ENCODE results near the gene IL11.
A peak's percentile ranks its signal among the peaks of the same experiment; 100 is the strongest.

Gene IL11

DNA sequence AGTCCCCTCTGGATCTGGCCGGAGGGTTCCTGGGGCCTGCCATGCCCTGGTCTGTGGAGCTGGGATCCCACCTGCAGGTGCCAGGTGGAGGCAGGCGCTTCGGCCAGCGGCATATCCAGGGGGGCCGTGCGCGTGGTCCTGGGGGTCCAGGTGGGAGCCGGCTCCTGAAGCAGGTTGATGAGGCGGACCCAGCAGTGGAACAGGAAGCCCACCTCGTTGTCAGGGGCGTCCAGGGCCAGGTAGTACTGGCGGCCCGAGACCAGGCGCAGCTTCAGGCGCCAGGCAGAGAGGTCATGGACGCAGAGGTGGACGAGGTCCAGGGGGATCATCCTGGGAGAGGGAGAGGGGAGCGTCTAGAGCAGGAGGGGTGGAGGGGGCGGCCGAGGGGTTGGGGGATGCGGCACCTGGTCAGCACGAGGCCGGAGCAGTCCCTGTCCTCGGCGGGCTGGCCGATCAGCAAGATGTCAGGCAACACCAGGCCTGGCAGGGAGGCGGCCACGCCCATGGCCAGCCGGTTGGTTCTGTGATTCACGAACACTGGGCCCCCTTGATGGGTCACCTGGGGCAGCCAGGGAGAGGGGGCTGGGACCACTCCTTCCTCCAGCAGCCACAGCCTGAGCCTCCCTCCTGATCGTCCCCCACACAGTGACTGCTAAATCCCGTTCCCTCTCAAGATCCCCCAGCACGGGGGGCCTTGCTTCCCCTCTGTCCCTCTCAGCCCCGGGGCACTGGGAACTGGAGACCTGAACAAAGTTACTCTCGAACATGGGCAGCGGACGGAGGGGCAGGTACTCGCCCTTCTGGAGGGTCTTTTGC is 7.9 kb downstream of the IL11 start:
- no peaks in the 10 kb centered on the region for H3K4me1 ChIP-seq (ENCODE audit: control insufficient read depth, insufficient read depth, low read length, poor library complexity, severe bottlenecking)

DNA sequence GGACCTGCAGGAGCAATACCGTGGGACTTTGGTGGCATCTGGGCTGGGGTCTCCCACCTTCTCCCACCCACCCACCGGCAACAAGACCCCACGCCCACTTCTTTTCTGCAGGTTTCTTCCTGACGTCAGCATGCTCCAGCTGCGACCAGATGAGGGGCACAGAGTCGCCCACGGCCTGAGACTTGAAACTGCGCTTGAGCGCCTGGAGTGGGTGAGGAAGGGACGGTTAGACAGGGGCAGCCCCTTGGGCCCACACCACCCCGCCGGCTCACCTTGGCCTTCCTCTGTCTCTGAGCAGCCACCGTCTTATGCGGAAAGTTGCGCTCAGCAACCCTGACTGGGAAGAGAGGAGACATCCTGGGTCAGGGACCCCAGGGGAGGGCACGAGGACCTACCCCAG is 9.4 kb downstream of the IL11 start:
- Histone ChIP-seq H3K27ac (ENCODE audit: insufficient read depth, low read length, poor library complexity, severe bottlenecking) (no peak overlapping the region), H3K27me3 (replicated peaks; ENCODE audit: control insufficient read depth, insufficient read depth, low read length, poor library complexity, severe bottlenecking) (no peaks in the 10 kb centered on the region), H3K9me3 (ENCODE audit: control insufficient read depth, low read length) (no peaks in the 10 kb centered on the region), H3K4me1 (ENCODE audit: control insufficient read depth, insufficient read depth, low read length, poor library complexity, severe bottlenecking) (no peaks in the 10 kb centered on the region), H3K4me3 (ENCODE audit: insufficient read depth, low read depth, low read length, poor library complexity, severe bottlenecking) (no peak overlapping the region), H3K36me3 (ENCODE audit: control insufficient read depth, insufficient read depth, low read length) (no peaks in the 10 kb centered on the region)
- no peak for DNase-seq

More for the DNA sequence above, 7.9 kb downstream of the IL11 start:
- H3K9me3 ChIP-seq (ENCODE audit: control insufficient read depth, low read length) = no peaks in the 10 kb centered on the region
- no peak overlapping the region for H3K27ac ChIP-seq (ENCODE audit: insufficient read depth, low read length, poor library complexity, severe bottlenecking)
- H3K4me3 ChIP-seq (ENCODE audit: insufficient read depth, low read depth, low read length, poor library complexity, severe bottlenecking) = no peak overlapping the region
- H3K27me3 ChIP-seq (replicated peaks; ENCODE audit: control insufficient read depth, insufficient read depth, low read length, poor library complexity, severe bottlenecking) = no peaks in the 10 kb centered on the region
- DNase-seq = no peak
- H3K36me3 ChIP-seq (ENCODE audit: control insufficient read depth, insufficient read depth, low read length) = no peaks in the 10 kb centered on the region

DNA sequence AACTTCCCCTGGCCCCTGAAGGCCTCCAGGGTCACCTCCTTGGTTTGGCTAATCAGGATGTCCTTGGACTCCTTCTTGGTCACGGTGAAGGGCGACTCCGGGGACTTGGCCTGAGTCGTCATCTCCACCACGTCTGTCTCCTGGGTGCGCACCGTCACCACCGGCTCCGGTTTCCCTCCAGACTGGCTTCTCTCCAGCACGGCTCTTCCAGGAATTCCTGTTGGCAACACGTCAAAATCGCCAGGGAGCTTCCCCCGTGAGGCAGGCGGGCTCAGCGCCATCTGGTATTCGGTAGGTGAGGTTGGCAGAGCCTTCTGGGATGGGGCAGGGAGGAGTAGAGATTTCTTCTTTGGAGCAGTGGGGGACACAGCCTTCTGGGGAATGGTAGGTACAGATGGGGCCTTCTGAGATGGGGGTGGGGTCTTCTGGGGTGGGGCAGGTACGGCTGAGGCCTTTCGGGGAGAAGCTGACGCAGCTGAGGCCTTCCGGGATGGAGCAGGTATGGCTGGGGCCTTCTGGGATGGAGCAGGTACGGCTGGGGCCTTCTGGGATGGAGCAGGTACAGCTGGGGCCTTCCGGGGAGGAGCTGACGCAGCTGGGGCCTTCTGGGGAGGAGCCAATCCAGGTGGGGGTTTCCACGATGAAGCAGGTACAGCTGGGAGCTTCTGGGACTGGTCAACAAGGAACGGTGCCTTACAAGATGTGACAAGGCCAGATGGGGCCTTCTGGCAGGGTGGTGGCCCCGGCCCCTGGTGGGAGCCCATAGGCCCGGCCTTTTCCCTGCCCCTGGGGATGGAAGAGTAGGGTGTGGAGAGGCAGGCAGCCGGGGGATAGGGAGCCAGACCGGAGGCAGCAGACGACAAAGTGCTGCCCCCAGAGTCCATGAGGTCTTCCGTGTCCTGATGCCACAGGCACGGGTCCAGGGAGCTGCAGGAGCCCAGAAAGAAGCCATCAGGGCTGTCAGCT is 11.0 kb downstream of the IL11 start:
- no peak overlapping the region for H3K4me3 ChIP-seq (ENCODE audit: insufficient read depth, low read depth, low read length, poor library complexity, severe bottlenecking)
- H3K9me3 ChIP-seq (ENCODE audit: control insufficient read depth, low read length) = no peaks in the 10 kb centered on the region
- peaks cover 6% of the 10 kb centered on the region for H3K27me3 ChIP-seq (replicated peaks; ENCODE audit: control insufficient read depth, insufficient read depth, low read length, poor library complexity, severe bottlenecking)
- H3K27ac ChIP-seq (ENCODE audit: insufficient read depth, low read length, poor library complexity, severe bottlenecking) = no peak overlapping the region
- no peaks in the 10 kb centered on the region for H3K36me3 ChIP-seq (ENCODE audit: control insufficient read depth, insufficient read depth, low read length)
- H3K4me1 ChIP-seq (ENCODE audit: control insufficient read depth, insufficient read depth, low read length, poor library complexity, severe bottlenecking) = peaks cover 5% of the 10 kb centered on the region
- DNase-seq = no peak

DNA sequence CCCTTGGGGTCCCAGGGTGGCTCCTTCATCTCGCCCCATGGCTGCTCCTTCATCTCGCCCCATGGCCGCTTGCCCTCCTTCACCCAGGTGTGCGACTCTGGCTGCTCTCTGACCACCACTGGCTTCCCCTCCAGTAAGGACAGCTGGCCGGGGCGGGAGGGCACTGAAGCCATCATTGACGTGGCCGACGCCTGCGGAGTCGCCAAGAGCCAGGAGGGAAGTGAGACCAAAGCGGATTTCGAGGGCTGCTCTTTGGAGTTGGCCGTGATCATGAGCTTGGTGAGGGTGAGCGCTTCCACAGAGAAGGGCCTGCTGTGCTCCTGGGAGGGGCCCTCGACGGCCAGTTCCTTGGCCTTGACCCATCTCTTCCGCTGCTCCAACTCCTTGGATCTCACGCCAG is 11.8 kb downstream of the IL11 start:
- Histone ChIP-seq H3K9me3 (ENCODE audit: control insufficient read depth, low read length) (no peaks in the 10 kb centered on the region), H3K27me3 (replicated peaks; ENCODE audit: control insufficient read depth, insufficient read depth, low read length, poor library complexity, severe bottlenecking) (peaks cover 13% of the 10 kb centered on the region), H3K36me3 (ENCODE audit: control insufficient read depth, insufficient read depth, low read length) (no peaks in the 10 kb centered on the region), H3K4me1 (ENCODE audit: control insufficient read depth, insufficient read depth, low read length, poor library complexity, severe bottlenecking) (peaks cover 12% of the 10 kb centered on the region), H3K27ac (ENCODE audit: insufficient read depth, low read length, poor library complexity, severe bottlenecking) (no peak overlapping the region), H3K4me3 (ENCODE audit: insufficient read depth, low read depth, low read length, poor library complexity, severe bottlenecking) (no peak overlapping the region)
- DNase-seq = no peak

DNA sequence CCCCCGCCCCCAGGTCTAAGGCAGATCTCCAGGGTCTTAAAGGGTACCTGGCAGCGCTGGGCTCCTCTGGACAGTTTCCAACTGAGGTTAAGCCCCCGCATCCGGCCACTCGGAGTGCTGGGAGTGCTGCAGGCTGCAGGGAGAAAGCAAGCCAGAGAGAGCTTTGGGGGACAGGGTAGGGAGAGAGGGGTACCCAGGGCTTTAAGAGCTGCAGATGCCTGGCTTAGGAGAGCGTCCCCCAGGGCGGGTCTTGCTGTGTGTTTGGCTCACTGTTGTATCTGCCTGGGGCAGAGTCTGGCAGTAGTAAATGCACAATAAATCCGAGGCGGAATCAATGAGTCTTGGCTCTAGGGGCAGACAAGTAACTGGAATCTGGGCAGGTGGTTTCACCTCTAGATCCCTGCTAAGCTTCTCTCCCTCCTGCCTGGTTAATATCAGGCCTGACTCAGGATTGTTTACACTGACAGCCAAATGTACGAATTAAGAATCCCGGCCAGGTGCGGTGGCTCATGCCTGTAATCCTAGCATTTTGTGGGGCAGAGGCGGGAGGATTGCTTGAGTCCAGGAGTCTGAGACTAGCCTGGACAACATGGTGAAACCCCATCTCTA is 14.9 kb downstream of the IL11 start:
- H3K4me3 ChIP-seq (ENCODE audit: insufficient read depth, low read depth, low read length, poor library complexity, severe bottlenecking) = no peak overlapping the region
- H3K4me1 ChIP-seq (ENCODE audit: control insufficient read depth, insufficient read depth, low read length, poor library complexity, severe bottlenecking) = peaks cover 21% of the 10 kb centered on the region
- DNase-seq = no peak
- no peaks in the 10 kb centered on the region for H3K9me3 ChIP-seq (ENCODE audit: control insufficient read depth, low read length)
- no peak overlapping the region for H3K27ac ChIP-seq (ENCODE audit: insufficient read depth, low read length, poor library complexity, severe bottlenecking)
- H3K36me3 ChIP-seq (ENCODE audit: control insufficient read depth, insufficient read depth, low read length) = no peaks in the 10 kb centered on the region
- peaks cover 21% of the 10 kb centered on the region for H3K27me3 ChIP-seq (replicated peaks; ENCODE audit: control insufficient read depth, insufficient read depth, low read length, poor library complexity, severe bottlenecking)

DNA sequence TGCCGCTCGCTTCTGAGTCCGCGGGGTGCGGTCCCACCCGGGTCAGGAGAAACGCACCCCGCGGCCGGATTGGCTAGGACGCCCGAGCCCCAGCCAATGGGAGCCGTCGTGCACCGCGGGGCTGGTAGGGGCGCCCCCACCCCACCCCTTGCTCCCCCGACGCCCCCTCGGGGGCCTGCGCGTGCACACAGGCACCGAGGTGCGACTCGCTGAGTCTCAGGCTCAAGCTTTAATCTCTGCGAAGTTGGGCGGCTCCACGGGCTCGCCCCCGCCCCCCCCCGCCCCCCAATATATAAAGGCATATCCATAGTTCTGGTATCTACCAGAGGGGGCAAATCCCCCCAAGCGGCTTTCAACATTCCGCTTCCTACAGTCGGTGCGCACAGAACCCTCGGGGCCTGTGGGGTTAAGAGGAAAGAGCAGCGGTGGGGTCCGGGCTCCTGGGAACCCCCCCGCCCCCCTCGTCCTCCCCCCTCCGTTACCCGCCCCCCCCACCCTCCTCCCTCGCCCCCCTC is 15.5 kb downstream of the IL11 start, which contains the start of gene COX6B2:
COX6B2 (minus strand) TSS at position 22 of the 515 bp plus-strand sequence. CDS start 198 bp downstream, outside the sequence.
- Histone ChIP-seq H3K4me1 (ENCODE audit: control insufficient read depth, insufficient read depth, low read length, poor library complexity, severe bottlenecking) (peaks cover 21% of the 10 kb centered on the region), H3K9me3 (ENCODE audit: control insufficient read depth, low read length) (no peaks in the 10 kb centered on the region), H3K4me3 (ENCODE audit: insufficient read depth, low read depth, low read length, poor library complexity, severe bottlenecking) (peak within 1 kb of the TSS; percentile 52), H3K27me3 (replicated peaks; ENCODE audit: control insufficient read depth, insufficient read depth, low read length, poor library complexity, severe bottlenecking) (peaks cover 21% of the 10 kb centered on the region), H3K27ac (ENCODE audit: insufficient read depth, low read length, poor library complexity, severe bottlenecking) (no peak within 1 kb of the TSS), H3K36me3 (ENCODE audit: control insufficient read depth, insufficient read depth, low read length) (no peaks in the 10 kb centered on the region)
- no peak for DNase-seq

DNA sequence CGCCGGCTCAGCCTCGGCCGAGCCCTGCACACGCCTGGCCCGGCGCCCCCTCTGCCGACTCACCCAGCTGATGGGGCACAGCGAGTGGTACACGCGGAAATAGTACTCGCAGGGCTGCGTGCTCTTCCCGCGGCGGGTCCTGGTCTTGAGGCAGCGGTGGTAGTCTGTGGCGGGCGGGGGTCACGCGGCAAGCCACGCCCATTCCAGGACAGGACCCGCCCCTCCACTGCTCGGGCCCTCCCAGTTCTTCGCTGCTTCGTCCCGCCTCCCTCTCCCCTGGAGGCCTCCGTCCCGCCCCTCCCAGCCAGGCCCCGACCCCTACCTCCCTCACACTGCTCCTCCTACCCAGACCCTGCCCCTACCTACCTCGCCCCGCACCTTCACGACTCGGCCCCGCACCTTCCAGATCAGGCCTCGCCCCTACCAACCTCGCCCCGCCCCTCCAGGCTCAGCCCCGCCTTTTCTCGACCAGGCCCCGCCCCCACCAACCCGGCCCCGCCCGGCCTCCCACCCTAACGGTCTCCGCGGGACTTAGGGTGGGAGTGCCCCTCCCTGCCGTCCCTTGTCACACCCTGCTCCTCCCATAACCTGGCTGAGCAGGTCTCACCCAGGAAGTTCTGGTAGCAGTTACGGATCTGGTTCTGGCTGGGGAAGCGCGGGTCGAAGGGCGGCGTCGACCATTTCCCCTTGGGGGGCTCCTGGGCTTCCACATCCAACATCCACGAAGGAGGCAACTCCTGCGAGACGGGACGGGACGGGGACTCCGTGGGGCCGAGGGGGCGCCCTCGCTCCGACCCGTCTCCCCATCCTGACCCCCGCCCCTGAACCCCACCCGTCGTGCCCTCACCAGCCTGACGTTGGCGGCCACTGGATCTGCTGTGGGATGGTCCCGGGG is 16.2 kb downstream of the IL11 start:
- peaks cover 21% of the 10 kb centered on the region for H3K4me1 ChIP-seq (ENCODE audit: control insufficient read depth, insufficient read depth, low read length, poor library complexity, severe bottlenecking)
- peak overlapping the region; percentile 52 for H3K4me3 ChIP-seq (ENCODE audit: insufficient read depth, low read depth, low read length, poor library complexity, severe bottlenecking)
- no peak overlapping the region for H3K27ac ChIP-seq (ENCODE audit: insufficient read depth, low read length, poor library complexity, severe bottlenecking)
- no peaks in the 10 kb centered on the region for H3K9me3 ChIP-seq (ENCODE audit: control insufficient read depth, low read length)
- DNase-seq = peak; percentile 51 to 71 (median 66)
- H3K27me3 ChIP-seq (replicated peaks; ENCODE audit: control insufficient read depth, insufficient read depth, low read length, poor library complexity, severe bottlenecking) = peaks cover 21% of the 10 kb centered on the region
- no peaks in the 10 kb centered on the region for H3K36me3 ChIP-seq (ENCODE audit: control insufficient read depth, insufficient read depth, low read length)

DNA sequence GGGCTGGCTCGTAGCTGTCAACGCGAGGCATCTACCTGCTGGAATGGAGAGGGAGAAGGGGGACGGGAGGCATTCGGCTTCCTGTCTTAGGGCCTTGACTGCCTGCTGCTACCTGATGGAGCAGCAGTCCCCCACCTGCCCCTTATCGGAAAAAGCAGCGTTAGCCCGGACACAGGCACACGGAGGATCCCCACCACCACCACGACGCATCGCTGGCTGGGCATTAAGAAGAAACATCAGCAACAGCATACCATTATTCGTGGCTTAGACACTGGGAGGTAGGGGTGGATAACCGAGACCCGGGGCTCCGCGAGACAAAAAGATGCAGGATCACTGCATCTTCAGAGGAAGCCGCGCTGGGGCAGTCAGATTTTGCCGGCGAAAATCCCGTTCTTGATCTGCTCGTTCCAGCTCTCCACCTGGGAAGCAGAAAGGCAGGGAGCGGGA is 16.9 kb downstream of the IL11 start:
- H3K27ac ChIP-seq (ENCODE audit: insufficient read depth, low read length, poor library complexity, severe bottlenecking) = no peak overlapping the region
- H3K36me3 ChIP-seq (ENCODE audit: control insufficient read depth, insufficient read depth, low read length) = no peaks in the 10 kb centered on the region
- H3K9me3 ChIP-seq (ENCODE audit: control insufficient read depth, low read length) = no peaks in the 10 kb centered on the region
- peaks cover 21% of the 10 kb centered on the region for H3K4me1 ChIP-seq (ENCODE audit: control insufficient read depth, insufficient read depth, low read length, poor library complexity, severe bottlenecking)
- DNase-seq = no peak
- H3K4me3 ChIP-seq (ENCODE audit: insufficient read depth, low read depth, low read length, poor library complexity, severe bottlenecking) = peak overlapping the region; percentile 52
- H3K27me3 ChIP-seq (replicated peaks; ENCODE audit: control insufficient read depth, insufficient read depth, low read length, poor library complexity, severe bottlenecking) = peaks cover 21% of the 10 kb centered on the region
